Erythroblast (primary cell): ENCODE measurements around the gene DZIP1L.
A peak's percentile ranks its signal among the peaks of the same experiment; 100 is the strongest.
"Not testable (repeated sequence)": the region's sequence is repeated elsewhere in the genome, so short reads cannot be mapped to it uniquely, and the experiment has no call there.

Source experiments
- DNase-seq, 2 experiments: peaks; one replicate each; lab custom pipeline; 2025; lab: John Stamatoyannopoulos, UW
- GATA1 ChIP-seq: IDR thresholded peaks from 2 replicates; pipeline ENCODE4 v1.6.1; 2011; ENCODE audit warnings: low read depth, mild to moderate bottlenecking, control low read depth, low read length, moderate library complexity
- POLR2A ChIP-seq: IDR thresholded peaks from 2 replicates; pipeline ENCODE4 v1.6.1; 2011; ENCODE audit warnings: mild to moderate bottlenecking, low read length

DZIP1L gene

DNA sequence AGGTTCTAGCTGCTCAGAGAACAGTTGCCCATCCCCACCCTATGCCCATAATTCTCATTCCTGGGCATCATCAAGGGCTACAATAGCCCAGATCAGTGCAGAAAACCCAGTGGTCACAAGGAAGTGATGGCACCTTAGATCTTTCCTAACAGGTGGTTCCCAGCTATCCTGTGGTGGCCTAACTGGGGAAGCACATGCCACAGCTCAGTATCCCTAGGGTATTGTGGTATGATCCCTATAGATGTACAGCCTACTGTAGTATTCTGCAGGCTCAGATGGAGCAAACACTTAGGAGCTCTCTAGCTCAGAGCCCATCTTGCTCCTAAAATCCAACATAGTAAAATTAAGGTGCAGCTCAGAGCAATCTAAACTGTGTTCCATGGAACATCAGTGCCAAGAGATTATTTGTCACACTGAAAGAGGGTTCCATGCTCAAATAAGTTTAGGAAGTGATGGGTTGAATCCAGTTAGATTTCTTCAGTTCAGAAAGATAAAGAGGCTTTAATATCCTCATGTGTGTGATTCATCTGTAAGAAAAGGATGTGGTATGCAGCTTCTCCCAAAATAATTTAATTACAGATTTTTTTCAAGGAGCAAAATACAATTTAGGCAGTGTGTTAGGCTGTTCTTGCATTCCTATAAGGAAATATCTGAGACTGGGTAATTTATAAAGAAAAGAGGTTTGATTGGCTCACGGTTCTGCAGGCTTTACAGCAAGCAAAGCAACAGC lies 12.4 kb upstream of the DZIP1L start:
- no peak for TF ChIP-seq GATA1
- TF ChIP-seq POLR2A, result no peak
- DNase-seq, result no peak

DNA sequence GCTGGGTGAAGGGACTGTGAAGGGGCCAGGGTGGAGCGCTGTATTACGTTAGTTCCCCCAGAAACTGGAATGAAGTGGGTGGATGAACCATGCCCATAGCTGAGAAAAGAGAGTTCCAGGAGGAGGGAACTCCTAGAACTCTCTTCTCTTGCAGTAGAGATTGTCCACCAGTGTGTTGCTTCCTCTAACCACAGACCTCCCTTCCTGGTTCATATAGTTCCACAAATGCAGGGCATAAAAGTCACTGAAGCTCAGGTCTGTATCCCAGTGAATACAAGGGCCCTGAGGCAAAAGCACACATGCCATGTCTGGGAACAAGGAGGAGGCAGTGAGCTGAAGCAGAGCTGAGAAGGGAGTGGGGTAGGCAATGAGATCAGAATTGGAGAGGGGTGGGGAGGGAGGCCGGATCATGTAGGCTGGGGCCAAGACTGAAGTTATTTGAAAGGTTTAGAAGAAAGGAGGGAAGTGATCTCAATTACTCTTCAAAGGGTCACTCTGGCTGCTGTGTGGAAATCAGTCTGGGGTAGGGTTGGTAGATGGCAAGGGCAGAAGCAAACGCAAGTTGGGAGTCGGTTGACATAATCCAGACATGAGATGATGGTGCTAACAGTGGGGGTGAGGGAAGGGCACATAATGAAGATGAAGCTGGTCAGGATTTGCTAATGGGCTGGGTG lies 10.3 kb upstream of the DZIP1L start:
- DNase-seq, result no peak
- TF ChIP-seq POLR2A (no peak), GATA1 (no peak)

DNA sequence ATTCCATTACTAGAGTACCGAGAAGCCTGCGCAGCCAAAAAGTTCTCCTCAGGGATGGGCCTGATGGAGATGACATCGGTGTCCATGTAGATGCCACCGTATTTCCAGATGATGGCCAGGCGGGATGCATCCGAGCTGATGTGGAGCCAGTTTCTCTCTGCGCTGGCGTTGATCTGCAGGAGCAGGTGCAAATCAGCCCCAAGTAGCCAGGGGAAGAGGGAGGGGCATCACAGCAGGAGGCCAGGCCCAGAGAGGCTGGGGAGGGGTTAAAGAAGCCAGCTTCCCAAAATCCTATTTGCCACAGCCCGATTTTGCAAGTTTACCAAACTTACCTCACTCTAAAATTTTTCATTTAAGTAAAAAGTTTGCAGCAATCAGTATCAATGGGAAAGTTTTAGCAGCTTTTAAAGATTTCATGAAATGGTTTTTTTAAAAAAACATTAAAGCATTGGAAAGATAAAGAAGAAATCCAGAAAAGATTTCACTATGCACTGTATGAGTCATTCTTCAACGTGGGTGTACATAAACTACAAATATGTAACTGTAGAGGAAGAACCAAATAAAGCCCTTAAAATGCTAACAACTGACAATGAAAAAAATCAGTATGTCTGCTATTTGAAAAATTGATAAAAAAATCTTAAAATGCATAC lies 9.4 kb upstream of the DZIP1L start:
- DNase-seq, result no peak
- TF ChIP-seq GATA1 (no peak), POLR2A (no peak)

DNA sequence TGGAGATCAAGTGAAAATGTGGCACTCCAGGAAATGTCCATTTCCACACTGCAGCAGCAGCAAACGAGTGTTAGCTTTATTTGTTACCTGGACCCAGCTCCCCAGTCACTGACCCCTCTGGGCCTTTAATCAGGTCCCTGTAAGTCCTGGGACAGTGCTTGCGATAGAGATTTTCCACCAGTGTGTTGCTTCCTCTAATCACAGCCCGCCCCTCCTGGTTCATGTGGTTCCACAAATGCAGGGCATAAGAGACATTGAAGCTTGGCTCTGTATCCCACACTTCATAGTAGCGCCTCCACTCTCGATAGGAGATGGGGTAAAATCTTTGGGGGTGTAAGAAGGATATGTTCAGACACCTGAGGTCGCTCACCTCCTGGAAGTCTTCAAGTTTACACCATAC lies 8.8 kb upstream of the DZIP1L start:
- DNase-seq, result no peak
- TF ChIP-seq GATA1, result no peak
- no peak for TF ChIP-seq POLR2A

DNA sequence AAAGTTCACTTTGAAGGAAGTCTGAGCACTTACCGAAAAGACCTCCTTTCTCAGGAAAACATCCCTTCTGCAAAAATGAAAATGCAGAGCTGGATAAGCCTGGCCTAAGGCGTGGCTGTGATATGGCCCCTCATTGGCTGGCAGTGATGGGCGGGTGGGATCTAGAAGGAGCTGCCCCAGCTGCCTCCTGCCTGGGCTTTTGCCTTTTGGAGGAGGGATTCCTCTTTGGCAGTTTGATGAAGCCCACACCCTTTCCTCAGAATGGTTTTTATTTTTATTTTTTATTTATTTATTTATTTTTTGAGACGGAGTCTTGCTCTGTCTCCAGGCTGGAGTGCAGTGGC lies 4.0 kb upstream of the DZIP1L start:
- TF ChIP-seq POLR2A, result no peak
- TF ChIP-seq GATA1, result no peak
- no peak for DNase-seq

DNA sequence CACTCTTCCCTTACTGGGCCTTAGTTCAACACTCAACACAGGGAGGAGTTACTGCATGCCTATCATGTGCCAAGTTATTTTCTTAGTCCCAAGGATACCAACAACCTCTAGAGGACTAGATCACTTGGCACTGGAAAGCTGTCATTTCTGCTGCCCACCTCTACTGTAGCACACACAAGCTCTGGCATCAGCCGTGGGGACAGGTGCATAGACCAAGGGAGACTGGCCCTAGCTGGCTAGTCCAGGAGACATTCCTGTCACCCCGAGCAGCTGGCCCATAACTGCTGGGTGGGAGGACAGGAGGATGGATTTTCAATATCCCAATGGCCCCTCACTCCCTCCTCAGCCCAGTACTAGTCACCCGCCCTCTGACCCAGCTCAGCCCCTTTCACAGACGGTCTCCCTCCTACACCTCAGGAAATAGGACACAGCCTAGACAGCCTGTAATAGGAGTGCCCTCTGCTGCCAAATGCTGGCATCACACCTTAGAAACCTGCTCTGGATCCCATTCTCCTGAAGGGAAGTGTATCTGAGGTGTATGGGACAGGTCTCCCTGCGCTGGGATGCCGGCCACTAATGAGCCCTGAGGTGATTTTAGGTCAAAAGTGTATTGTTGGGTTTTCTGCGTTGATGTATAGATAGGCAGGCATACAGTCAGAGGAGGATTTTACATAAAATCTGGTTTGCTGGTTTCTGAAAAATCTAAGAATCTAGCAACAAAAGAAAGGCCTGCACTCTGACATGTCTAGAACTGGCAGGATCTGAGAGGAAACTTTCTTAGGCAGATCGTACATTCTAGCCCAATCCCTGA lies 3.4 kb upstream of the DZIP1L start:
- peak; percentile 25 to 52 for DNase-seq

DNA sequence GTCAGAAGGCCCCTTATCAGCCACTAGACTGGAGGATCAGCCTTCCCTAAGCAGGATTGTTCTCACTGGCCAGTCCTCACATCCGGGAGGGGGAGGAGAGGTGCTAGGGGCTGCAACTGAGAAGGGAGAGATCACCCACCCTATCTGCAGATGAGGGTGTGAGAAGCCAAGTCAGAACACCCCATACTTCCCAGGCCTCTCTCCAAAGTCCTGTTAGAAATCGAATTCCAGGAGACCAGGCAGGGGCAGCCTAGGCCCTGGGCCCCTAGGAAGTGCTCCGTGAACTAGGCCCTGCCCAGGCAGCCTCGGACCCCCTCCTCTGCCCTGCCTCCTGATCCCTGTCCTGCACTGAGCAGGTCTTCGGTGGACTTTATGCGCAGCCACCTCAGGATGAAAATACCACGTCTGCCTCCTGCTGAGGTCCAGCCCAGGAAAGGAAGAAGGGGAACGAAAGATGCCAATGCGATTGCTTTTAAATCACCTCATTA lies 933 bp downstream of the DZIP1L start:
- no peak for DNase-seq

More for the DNA sequence above, 3.4 kb upstream of the DZIP1L start:
- TF ChIP-seq GATA1 (no peak), POLR2A (no peak)

DNA sequence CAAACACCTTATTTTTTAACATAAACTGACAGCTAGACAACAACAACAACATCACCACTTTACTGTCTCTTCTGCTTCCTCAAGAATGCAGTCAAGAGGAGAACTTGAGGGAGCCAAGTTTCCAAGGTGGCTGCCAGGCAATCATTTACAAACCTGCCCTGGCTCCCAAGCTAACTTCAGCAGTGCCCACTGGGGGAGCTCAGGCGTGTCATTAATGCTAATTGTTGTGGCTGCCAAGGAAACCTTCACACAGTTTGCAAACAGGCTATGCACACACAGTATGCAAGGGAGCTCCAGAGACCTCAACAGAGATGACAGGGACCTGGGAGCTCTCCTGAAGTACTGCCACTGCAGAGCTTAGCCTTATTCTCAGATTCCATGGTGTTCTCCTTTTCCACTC lies 2.1 kb downstream of the DZIP1L start:
- DNase-seq, result peak in 1 of 2 experiments; percentile 17
- no peak for TF ChIP-seq GATA1
- TF ChIP-seq POLR2A, result no peak

More for the DNA sequence above, 933 bp downstream of the DZIP1L start:
- TF ChIP-seq GATA1, result no peak
- no peak for TF ChIP-seq POLR2A

DNA sequence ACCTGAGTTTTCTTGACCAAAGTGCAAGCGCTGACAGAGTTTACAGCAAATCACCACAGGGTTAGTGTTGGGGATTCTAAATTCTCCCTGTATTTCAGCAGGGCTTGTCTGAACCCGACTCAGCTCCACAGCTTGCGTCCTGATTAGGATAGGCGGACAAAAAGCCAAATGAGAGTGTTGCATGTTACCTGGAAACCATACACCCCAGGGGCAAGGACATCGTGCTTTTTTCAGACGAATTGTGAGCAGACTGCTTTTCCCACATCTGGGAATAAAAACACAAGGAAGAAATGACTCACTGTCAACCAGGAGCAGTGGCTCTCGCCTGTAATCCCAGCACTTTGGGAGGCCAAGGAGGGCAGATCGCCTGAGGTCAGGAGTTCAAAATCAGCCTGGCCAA lies 3.0 kb downstream of the DZIP1L start:
- no peak for DNase-seq
- TF ChIP-seq GATA1 (no peak), POLR2A (no peak)

DNA sequence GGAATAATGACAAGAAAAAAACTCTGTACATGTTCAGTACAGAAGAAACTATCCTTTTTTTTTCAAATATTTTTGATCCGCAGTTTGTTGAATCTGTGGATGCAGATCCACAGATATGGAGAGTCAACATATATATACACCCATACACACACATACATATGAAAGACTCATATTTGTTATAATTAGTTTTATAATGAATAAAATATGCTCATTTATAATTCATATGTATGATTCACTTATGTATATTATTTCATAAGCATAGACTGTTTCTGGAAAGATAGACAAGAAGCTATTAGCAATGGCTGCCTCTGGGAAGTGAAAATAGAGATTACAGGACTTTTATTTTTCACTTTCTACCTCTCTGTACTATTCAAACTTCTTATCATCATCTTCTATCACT lies 9.8 kb downstream of the DZIP1L start:
- no peak for DNase-seq
- TF ChIP-seq POLR2A (no peak), GATA1 (no peak)

DNA sequence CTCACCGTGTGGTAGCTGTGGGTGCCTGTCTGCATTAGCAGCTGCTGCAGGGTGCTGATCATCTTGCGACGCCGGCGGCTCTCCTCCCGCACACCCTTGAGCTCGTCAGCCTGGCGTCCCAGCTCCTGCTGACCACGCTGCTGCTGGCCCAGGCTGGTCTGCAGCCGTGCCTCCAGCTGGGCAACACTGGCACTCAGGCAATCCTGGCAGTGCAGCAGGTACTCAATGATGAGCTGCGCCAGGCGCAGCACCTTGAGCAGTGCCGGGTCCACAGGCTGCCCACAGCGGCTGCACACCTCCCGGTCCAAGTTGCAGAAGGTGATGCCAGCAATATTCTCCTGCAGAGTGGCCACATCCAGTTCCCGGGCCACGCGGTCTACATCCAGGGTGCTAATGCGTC lies 11.9 kb downstream of the DZIP1L start:
- DNase-seq, result no peak
- no peak for TF ChIP-seq GATA1
- TF ChIP-seq POLR2A, result no peak

DNA sequence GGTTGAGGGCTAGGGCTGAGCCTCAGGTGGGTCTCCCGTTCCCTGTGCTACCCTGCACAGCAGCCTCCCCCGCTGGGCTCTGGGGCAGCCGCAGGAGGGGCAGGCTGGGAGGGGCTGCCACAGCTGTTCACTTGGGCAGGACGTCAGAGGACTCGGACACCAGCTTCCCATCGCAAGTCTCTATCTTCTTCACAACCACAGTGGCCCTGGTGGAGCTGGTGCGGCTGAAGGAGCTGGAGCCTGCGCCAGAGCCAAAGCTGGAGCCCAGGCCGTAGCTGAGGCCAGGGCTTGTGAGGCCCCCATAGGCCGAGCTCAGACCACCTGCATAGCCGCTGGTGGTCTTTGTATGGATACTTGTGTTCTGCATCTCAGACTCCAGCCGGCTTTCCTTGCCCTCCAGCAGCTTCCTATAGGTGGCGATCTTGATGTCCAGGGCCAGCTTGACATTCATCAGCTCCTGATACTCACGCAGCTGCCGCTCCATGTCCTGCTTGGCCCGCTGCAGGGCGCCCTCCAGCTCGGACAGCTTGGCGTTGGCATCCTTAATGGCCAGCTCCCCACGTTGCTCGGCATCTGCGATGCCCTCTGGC lies 14.0 kb downstream of the DZIP1L start:
- not testable (repeated sequence) for DNase-seq

DNA sequence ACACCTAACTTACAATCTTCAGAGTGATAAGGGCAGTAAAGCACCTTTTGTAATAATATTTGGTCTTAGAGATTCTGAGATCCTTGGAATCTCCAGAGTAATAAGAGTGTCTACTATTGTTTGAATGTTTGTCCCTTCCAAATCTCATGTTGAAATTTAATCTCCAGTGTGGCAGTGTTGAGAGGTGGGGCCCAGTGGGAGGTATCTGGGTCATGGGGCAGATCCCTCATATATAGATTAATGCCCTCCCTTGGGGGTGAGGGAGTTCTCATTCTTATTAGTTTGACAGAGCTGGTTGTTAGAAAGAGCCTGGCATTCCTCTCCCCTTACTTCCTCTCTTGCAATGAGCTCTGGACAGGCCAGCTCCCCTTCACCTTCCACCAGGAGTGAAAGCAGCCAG lies 16.0 kb downstream of the DZIP1L start:
- DNase-seq, result no peak
- no peak for TF ChIP-seq GATA1
- TF ChIP-seq POLR2A, result no peak
